Astrocyte of the spinal cord (primary cell): Measurements from ENCODE around the gene STRBP.
"Not testable (repeated sequence)": the region's sequence is repeated elsewhere in the genome, so short reads cannot be mapped to it uniquely, and the experiment has no call there.

ENCODE experiments used
- DNase-seq: peaks from one replicate; pipeline ENCODE4 v3.0.0; 2011; ENCODE audit warnings: low read depth, low spot score
- H3K4me3 ChIP-seq: 2 replicates; pipeline ENCODE4 v1.5.1; 2011; ENCODE audit warnings: low read depth, mild to moderate bottlenecking, low read length, moderate library complexity
- CTCF ChIP-seq: IDR thresholded peaks from 2 replicates; pipeline ENCODE4 v1.5.1; 2012; ENCODE audit warnings: low read depth, mild to moderate bottlenecking, low read length, inconsistent platforms
- in situ Hi-C: cut with HindIII; loops from 2 replicates; pipeline ENCODE4 v1.10.0; 2017; ENCODE audit warnings: low sequenced_read_pairs

Gene STRBP

GRCh38 chr9:123310551-123311249 is 42.3 kb upstream of the STRBP start:
- TF ChIP-seq CTCF, result no peak
- H3K4me3 ChIP-seq, result no peak overlapping the region
- DNase-seq, result no peak
- in situ Hi-C loops, result no loop called here

GRCh38 chr9:123309611-123310010 is 41.2 kb upstream of the STRBP start:
- no peak for DNase-seq
- TF ChIP-seq CTCF, result no peak
- no peak overlapping the region for H3K4me3 ChIP-seq
- in situ Hi-C loops, result no loop called here

GRCh38 chr9:123305879-123306278 is 37.5 kb upstream of the STRBP start:
- TF ChIP-seq CTCF, result no peak
- DNase-seq, result no peak
- in situ Hi-C loops, result no loop called here

GRCh38 chr9:123304340-123304691 is 35.9 kb upstream of the STRBP start:
- no peak overlapping the region for H3K4me3 ChIP-seq
- no peak for TF ChIP-seq CTCF
- in situ Hi-C loops, result no loop called here
- DNase-seq, result no peak

More at GRCh38 chr9:123305879-123306278, 37.5 kb upstream of the STRBP start:
- H3K4me3 ChIP-seq, result no peak overlapping the region

GRCh38 chr9:123302348-123303214 is 34.2 kb upstream of the STRBP start:
- DNase-seq, result no peak
- no peak overlapping the region for H3K4me3 ChIP-seq
- no peak for TF ChIP-seq CTCF
- in situ Hi-C loops, result no loop called here

GRCh38 chr9:123301936-123302335 is 33.5 kb upstream of the STRBP start:
- in situ Hi-C loops, result not testable (repeated sequence)

GRCh38 chr9:123300554-123300953 is 32.2 kb upstream of the STRBP start:
- DNase-seq, result no peak
- no peak overlapping the region for H3K4me3 ChIP-seq
- no peak for TF ChIP-seq CTCF
- in situ Hi-C loops, result no loop called here

More at GRCh38 chr9:123301936-123302335, 33.5 kb upstream of the STRBP start:
- not testable (repeated sequence) for DNase-seq, H3K4me3 ChIP-seq
